ENCODE data around the gene BIRC7.
A peak's percentile ranks its signal among the peaks of the same experiment; 100 is the strongest.

The BIRC7 gene

DNA sequence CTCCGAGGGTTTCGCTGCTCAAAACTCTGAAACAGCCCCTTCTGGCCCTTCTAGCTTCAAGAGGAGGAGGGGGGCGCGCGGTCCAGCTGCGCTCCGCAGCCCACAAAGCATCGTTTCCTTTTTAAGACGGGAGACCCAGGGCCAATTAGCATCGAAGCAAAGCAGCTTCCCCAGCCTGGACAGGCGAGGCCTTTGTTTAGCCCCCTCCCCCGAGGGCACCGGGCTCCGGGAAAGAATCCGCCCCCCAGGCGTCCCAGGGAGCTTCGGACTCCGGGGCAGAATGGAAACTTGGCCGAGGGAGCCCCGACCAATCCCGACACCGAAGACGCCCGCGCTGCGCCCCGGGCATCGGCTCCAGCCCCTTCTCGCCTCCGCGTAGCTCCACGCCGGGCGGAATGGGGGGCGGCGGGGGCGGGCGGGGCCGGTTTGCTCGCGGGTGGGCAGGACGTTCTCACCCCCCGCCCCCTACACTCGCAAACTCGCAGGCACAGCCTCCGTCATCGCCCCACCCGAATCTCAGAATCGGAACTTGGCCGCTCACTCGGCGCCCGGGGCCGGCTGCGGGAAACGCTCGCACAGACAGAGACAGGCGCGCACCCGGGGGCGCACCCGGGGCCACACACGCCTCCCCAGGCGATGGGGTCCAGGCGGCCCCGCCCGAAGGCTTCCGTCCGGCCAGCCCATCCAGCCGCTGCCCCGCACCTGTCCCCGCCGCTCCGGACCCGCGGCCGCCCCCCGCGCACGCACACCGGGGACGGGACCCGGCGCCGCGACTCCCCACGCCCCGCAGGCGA, 17.9 kb downstream of the BIRC7 start:
- peaks cover 65% of the 10 kb centered on the region for H3K27me3 ChIP-seq (replicated peaks; ENCODE audit: control insufficient read depth, insufficient read depth, low read length)
- H3K36me3 ChIP-seq (ENCODE audit: control insufficient read depth, insufficient read depth, low read length, severe bottlenecking): no peaks in the 10 kb centered on the region
- no peaks in the 10 kb centered on the region for H3K4me1 ChIP-seq (ENCODE audit: control insufficient read depth, insufficient read depth, low read length)
- H3K9ac ChIP-seq (ENCODE audit: low read length): no peak overlapping the region
- peak; percentile 60 for DNase-seq (ENCODE audit: low read depth)
- H3K4me3 ChIP-seq (ENCODE audit: low read length): no peak overlapping the region
- no peaks in the 10 kb centered on the region for H3K9me3 ChIP-seq (ENCODE audit: control insufficient read depth, low read length)

DNA sequence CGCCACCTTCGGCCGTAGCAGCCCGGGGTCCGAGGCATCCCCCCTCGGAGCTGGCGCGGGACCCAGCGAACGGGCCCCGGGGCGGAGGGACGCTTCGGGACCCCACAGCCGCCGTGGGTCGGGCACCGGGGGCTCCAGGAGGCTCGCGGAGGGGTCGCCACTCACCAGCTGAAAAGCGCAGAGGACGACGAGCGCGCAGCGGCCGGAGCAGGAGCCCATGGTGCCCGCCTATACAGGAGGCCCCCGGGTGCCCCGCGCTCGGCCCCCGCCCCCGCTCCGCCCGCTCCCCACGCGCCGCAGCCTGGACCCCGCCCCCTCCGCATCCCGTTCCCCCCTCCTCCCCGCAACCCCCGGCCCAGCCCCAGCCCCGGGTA, 18.5 kb downstream of the BIRC7 start, which contains the start of gene NKAIN4:
Gene NKAIN4 (minus strand): TSS at position 232 of the 374 bp plus-strand sequence. CDS start 13 bp downstream, at position 219.
- Histone ChIP-seq H3K4me3 (ENCODE audit: low read length) (no peak within 1 kb of the TSS), H3K4me1 (ENCODE audit: control insufficient read depth, insufficient read depth, low read length) (no peaks in the 10 kb centered on the region), H3K36me3 (ENCODE audit: control insufficient read depth, insufficient read depth, low read length, severe bottlenecking) (no peaks in the 10 kb centered on the region), H3K9ac (ENCODE audit: low read length) (no peak within 1 kb of the TSS), H3K9me3 (ENCODE audit: control insufficient read depth, low read length) (peaks cover under 1% of the 10 kb centered on the region), H3K27me3 (replicated peaks; ENCODE audit: control insufficient read depth, insufficient read depth, low read length) (peaks cover 64% of the 10 kb centered on the region)
- DNase-seq (ENCODE audit: low read depth): no peak

DNA sequence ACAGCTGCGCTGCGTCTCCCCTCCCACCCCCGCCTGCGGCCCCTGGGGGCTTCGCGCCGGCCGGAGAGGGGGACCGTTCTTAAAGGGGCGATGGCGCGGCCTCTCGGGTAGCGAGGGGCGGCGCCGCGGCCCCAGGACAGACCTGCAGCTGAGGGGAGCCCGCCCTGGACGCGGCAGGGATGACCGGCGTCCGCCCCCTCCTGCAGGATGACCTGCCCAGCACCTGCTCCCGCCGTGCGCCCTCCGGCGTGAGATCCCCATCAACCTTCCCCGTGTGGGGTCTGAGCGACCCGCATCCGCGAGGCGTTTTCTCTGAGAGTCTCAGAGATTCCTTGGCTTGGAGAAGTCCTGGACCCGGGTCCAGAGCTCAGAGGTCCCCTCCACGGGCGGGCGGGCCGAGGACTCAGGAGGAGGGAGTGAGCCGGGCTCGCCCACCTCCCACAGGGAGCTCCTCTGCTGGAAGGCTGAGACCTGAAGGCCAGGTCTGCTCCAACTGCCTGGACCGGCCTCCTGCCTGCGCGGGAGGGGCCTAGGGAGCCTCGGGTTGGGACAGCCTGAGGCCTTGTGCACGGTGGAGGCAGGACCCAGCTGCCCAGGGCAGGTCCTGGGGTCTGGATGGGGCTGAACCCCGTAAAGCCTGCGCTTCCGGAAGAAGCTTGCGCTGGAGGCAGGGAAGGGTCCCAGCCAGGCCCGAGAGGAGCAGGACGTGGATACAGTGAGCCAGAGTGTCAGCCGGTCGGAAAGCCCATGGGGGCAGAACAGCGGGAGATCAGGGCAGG, 19.1 kb downstream of the BIRC7 start:
- DNase-seq (ENCODE audit: low read depth): no peak
- Histone ChIP-seq H3K4me1 (ENCODE audit: control insufficient read depth, insufficient read depth, low read length) (no peaks in the 10 kb centered on the region), H3K36me3 (ENCODE audit: control insufficient read depth, insufficient read depth, low read length, severe bottlenecking) (no peaks in the 10 kb centered on the region), H3K27me3 (replicated peaks; ENCODE audit: control insufficient read depth, insufficient read depth, low read length) (peaks cover 64% of the 10 kb centered on the region), H3K9me3 (ENCODE audit: control insufficient read depth, low read length) (peaks cover 4% of the 10 kb centered on the region), H3K9ac (ENCODE audit: low read length) (no peak overlapping the region), H3K4me3 (ENCODE audit: low read length) (no peak overlapping the region)

DNA sequence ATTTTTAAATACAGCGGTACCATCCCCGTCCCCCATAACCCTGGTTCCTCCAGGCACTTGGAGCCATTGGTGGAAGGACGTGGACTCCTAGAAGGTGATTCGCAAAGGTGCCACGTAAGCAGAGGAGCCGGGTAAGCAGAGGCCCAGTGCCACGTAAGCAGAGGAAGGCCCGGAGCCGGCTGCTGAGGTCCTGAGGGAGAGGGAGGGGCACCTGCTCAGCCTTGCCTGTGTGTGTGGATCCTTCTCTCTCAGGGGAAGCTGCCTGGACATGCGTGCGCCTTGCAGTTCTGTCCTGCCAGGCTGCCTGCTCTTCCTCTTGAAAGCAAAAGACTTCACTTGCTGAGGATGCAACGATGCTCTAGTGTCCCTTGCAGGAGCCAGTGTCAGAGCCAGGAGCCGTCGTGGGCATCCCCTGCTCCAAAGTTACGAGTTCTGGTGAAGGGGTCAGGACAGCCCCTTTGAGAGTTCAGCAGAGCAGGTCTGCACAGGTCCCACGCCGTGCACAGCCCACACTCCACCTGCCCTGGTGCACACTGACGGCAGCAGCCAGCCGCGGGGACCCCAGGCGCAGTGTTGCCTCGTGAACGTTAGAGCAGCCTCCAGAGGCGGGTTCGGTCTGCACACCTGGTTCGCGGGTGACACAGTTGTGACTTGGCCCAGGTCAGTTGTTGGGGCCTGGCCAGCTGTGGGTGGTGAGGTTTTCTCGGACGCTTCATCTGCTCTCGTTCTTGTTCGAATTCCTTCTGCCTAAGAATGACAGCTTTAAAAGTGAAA, 20.4 kb downstream of the BIRC7 start:
- no peaks in the 10 kb centered on the region for H3K4me1 ChIP-seq (ENCODE audit: control insufficient read depth, insufficient read depth, low read length)
- H3K9me3 ChIP-seq (ENCODE audit: control insufficient read depth, low read length): peaks cover 4% of the 10 kb centered on the region
- H3K4me3 ChIP-seq (ENCODE audit: low read length): no peak overlapping the region
- H3K27me3 ChIP-seq (replicated peaks; ENCODE audit: control insufficient read depth, insufficient read depth, low read length): peaks cover 71% of the 10 kb centered on the region
- H3K9ac ChIP-seq (ENCODE audit: low read length): no peak overlapping the region
- H3K36me3 ChIP-seq (ENCODE audit: control insufficient read depth, insufficient read depth, low read length, severe bottlenecking): no peaks in the 10 kb centered on the region
- no peak for DNase-seq (ENCODE audit: low read depth)

DNA sequence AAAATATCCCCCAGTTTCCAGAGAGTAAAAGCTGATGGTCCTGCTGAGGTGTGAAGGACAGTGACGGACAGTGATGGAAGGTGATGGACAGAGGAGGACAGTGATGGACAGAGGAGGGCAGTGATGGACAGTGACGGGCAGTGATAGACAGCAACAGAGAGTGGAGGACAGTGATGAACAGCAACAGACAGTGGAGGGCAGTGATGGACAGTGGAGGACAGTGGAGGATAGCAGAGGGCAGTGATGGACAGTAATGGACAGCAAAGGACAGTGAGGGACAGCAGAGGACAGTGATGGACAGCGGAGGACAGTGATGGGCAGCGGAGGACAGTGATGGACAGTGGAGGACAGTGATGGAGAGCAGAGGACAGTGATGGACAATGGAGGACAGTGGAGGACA, 21.2 kb downstream of the BIRC7 start:
- no peak for DNase-seq (ENCODE audit: low read depth)
- Histone ChIP-seq H3K27me3 (replicated peaks; ENCODE audit: control insufficient read depth, insufficient read depth, low read length) (peaks cover 72% of the 10 kb centered on the region), H3K4me3 (ENCODE audit: low read length) (no peak overlapping the region), H3K9ac (ENCODE audit: low read length) (no peak overlapping the region), H3K9me3 (ENCODE audit: control insufficient read depth, low read length) (peaks cover 4% of the 10 kb centered on the region), H3K4me1 (ENCODE audit: control insufficient read depth, insufficient read depth, low read length) (peaks cover 2% of the 10 kb centered on the region), H3K36me3 (ENCODE audit: control insufficient read depth, insufficient read depth, low read length, severe bottlenecking) (no peaks in the 10 kb centered on the region)

DNA sequence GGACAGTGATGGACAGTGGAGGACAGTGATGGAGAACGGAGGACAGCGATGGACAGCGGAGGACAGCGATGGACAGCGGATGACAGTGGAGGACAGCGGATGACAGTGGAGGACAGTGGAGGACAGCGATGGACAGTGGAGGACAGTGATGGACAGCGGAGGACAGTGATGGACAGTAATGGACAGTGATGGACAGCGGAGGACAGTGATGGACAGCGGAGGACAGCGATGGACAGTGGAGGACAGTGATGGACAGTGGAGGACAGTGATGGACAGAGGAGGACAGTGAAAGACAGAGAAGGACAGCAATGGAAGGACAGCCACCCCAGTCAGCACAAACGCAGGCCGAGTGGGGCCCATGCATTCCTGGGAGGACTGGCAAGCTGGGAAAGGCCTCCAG, 21.9 kb downstream of the BIRC7 start:
- H3K36me3 ChIP-seq (ENCODE audit: control insufficient read depth, insufficient read depth, low read length, severe bottlenecking): no peaks in the 10 kb centered on the region
- no peak for DNase-seq (ENCODE audit: low read depth)
- peaks cover 2% of the 10 kb centered on the region for H3K4me1 ChIP-seq (ENCODE audit: control insufficient read depth, insufficient read depth, low read length)
- no peak overlapping the region for H3K4me3 ChIP-seq (ENCODE audit: low read length)
- peaks cover 4% of the 10 kb centered on the region for H3K9me3 ChIP-seq (ENCODE audit: control insufficient read depth, low read length)
- H3K27me3 ChIP-seq (replicated peaks; ENCODE audit: control insufficient read depth, insufficient read depth, low read length): peaks cover 67% of the 10 kb centered on the region
- no peak overlapping the region for H3K9ac ChIP-seq (ENCODE audit: low read length)

DNA sequence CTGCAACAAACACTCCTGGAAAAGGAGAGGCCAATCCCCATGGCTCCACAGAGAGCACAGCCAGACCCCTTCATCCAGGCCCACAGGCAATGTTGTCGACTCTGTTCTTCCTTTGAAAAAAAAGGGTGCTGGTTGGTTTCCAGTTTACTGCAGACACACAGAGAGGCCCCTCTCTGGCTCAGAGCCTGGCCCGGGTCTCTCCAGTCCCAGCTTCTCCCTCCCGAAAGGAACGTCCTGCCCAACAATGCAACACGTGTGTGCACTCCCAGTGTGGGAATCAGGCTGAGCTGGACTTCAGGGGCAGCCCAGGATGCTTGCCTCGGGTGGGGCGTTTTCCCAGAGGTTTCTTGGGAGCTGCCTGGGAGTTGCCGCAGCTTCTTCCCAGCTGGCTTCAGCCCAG, 23.1 kb downstream of the BIRC7 start:
- peaks cover 4% of the 10 kb centered on the region for H3K9me3 ChIP-seq (ENCODE audit: control insufficient read depth, low read length)
- no peak overlapping the region for H3K9ac ChIP-seq (ENCODE audit: low read length)
- no peaks in the 10 kb centered on the region for H3K36me3 ChIP-seq (ENCODE audit: control insufficient read depth, insufficient read depth, low read length, severe bottlenecking)
- peaks cover 59% of the 10 kb centered on the region for H3K27me3 ChIP-seq (replicated peaks; ENCODE audit: control insufficient read depth, insufficient read depth, low read length)
- H3K4me1 ChIP-seq (ENCODE audit: control insufficient read depth, insufficient read depth, low read length): peaks cover 2% of the 10 kb centered on the region
- no peak overlapping the region for H3K4me3 ChIP-seq (ENCODE audit: low read length)
- peak; percentile 43 for DNase-seq (ENCODE audit: low read depth)

DNA sequence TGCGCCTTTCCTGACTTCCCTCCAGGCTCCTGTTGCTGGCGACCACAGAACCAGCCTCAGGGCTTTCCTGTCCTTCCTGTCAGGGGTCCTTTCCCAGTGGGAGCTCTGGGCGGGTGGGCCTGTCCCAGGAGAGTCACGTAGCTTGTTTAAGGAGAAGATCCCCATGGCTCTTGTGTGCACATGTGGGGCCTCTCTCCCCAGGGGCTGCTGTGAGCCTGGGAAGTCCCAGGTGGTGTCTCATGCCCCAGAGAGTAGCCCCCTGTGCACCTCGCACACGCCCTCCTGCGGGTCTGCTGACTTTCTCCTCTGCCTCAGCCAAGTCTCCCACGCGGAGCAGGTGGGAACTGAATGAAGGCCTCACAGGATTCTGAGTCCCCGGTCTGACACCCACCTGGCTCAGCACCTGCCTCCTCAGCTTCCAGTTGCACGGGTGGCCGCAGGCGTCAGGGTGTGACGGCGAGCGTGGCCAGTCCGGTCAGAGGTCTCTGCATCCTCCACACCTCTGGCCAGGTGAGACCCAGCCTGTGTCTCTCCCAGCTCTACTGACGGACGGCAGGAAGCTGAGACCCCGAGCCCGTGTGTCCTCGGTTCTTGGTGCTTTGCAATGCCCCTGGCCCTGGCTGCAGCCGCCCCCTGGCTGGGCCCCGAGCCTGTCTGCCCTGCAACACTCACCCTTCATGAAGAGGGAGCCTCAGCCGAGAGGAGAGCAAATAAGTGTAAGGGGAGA, 24.2 kb downstream of the BIRC7 start:
- Histone ChIP-seq H3K27me3 (replicated peaks; ENCODE audit: control insufficient read depth, insufficient read depth, low read length) (peaks cover 62% of the 10 kb centered on the region), H3K4me3 (ENCODE audit: low read length) (no peak overlapping the region), H3K36me3 (ENCODE audit: control insufficient read depth, insufficient read depth, low read length, severe bottlenecking) (no peaks in the 10 kb centered on the region), H3K9ac (ENCODE audit: low read length) (no peak overlapping the region), H3K4me1 (ENCODE audit: control insufficient read depth, insufficient read depth, low read length) (peaks cover 2% of the 10 kb centered on the region), H3K9me3 (ENCODE audit: control insufficient read depth, low read length) (peaks cover 4% of the 10 kb centered on the region)
- no peak for DNase-seq (ENCODE audit: low read depth)

DNA sequence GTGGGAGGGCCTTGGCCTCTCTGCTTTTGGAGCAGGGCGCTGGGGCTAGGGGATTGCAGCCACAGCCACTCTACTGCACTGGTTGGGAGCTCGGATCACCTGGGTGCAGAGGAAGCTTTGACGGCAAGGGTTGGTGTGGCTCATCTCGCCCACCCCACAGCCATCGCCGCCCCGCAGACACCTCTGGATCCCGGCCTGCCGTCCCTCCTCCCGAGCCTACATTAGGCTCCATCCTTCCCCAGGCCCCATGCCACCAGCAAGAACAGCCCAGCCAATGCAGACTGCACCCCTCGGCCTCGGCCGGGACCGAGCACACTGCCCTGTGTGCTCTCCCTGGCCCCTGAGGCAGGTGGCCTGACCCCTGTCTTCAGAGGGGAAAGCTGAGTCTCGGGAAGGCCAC, 24.8 kb downstream of the BIRC7 start:
- H3K9ac ChIP-seq (ENCODE audit: low read length): no peak overlapping the region
- H3K9me3 ChIP-seq (ENCODE audit: control insufficient read depth, low read length): peaks cover 4% of the 10 kb centered on the region
- no peaks in the 10 kb centered on the region for H3K36me3 ChIP-seq (ENCODE audit: control insufficient read depth, insufficient read depth, low read length, severe bottlenecking)
- peaks cover 59% of the 10 kb centered on the region for H3K27me3 ChIP-seq (replicated peaks; ENCODE audit: control insufficient read depth, insufficient read depth, low read length)
- no peak overlapping the region for H3K4me3 ChIP-seq (ENCODE audit: low read length)
- peaks cover 2% of the 10 kb centered on the region for H3K4me1 ChIP-seq (ENCODE audit: control insufficient read depth, insufficient read depth, low read length)
- no peak for DNase-seq (ENCODE audit: low read depth)

DNA sequence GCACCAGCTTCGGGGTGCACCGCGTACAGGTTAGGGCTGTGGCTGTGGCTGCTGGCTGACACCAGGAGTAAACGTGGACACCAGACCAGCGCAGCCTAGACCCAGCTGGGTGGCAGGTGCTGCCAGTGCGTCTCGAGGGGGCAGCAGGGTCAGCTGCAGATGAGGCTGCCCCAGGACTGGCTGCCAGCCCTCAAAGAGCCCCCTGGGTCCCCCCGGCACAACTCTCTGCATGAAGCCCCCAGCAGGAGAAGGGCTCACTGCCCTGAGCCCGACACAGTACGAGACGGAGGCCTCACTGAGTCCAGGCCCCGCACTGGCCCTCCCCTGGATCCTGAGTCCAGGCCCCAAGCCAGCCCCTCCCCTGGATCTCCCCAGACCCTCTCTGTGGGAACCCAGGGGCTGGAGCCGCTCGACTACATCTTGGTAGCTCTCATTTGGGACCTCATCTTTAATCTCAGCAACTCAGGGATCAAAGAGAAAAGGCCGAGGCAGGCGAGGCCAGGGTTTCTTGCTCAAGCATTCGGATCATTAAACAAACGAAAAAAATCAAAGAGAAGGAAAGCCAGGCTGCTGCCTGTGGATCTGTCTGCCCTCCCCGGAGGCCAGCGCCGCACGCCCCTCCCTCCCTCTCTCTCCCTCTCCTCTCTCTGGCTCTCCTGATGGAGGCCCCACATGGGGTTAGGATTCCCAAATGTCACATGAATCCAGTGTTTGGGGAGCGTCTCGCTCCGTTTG, 25.5 kb downstream of the BIRC7 start:
- Histone ChIP-seq H3K27me3 (replicated peaks; ENCODE audit: control insufficient read depth, insufficient read depth, low read length) (peaks cover 52% of the 10 kb centered on the region), H3K9me3 (ENCODE audit: control insufficient read depth, low read length) (peaks cover 4% of the 10 kb centered on the region), H3K36me3 (ENCODE audit: control insufficient read depth, insufficient read depth, low read length, severe bottlenecking) (no peaks in the 10 kb centered on the region), H3K4me1 (ENCODE audit: control insufficient read depth, insufficient read depth, low read length) (peaks cover 7% of the 10 kb centered on the region), H3K4me3 (ENCODE audit: low read length) (no peak overlapping the region), H3K9ac (ENCODE audit: low read length) (no peak overlapping the region)
- DNase-seq (ENCODE audit: low read depth): peak; percentile 65

Measured in adipocyte (in vitro differentiated cells).